WTC11 (cell line): ENCODE results near the gene EAPP. TPM values are rescaled to one million over a fixed set of nuclear protein-coding genes. Genes with fewer than 3 reads are reported as not detected.
"Not testable (repeated sequence)": the region's sequence is repeated elsewhere in the genome, so short reads cannot be mapped to it uniquely, and the experiment has no call there.

Source experiments
- ATAC-seq: fragments of 200-7000 bp; cut with Tn5 transposase; 2 replicates; pipeline ENCODE4 v1.10.0; 2021; ENCODE audit warnings: mild to moderate bottlenecking, moderate library complexity
- CTCF ChIA-PET: fragments of 300-600 bp; sonication (Branson Sonifier 250); formaldehyde crosslinking; loops from one replicate; lab custom pipeline; 2021; ENCODE audit warnings: antibody characterized with exemption; lab: Charles Lee
- POLR2A ChIA-PET: fragments of 350-600 bp; sonication (Branson Sonifier 250); formaldehyde crosslinking; loops from one replicate; lab custom pipeline; 2021; ENCODE audit warnings: antibody characterized with exemption; lab: Charles Lee
- DNase-seq: peaks from one replicate; pipeline ENCODE4 v3.0.0; 2021; ENCODE audit warnings: low spot score
- H3K27ac Mint-ChIP-seq: 2 replicates; pipeline ENCODE4 v1.8.0; 2021; ENCODE audit warnings: mixed read lengths
- H3K27me3 Mint-ChIP-seq: 2 replicates; pipeline ENCODE4 v1.8.0; 2021; ENCODE audit warnings: low read depth, mild to moderate bottlenecking, moderate library complexity, mixed read lengths
- H3K36me3 Mint-ChIP-seq: 2 replicates; pipeline ENCODE4 v1.8.0; 2021; ENCODE audit warnings: mixed read lengths
- H3K4me1 Mint-ChIP-seq: 2 replicates; pipeline ENCODE4 v1.8.0; 2022; ENCODE audit warnings: mixed read lengths
- H3K4me3 Mint-ChIP-seq: 2 replicates; pipeline ENCODE4 v1.8.0; 2021; ENCODE audit warnings: mild to moderate bottlenecking, moderate library complexity, mixed read lengths
- H3K9me3 Mint-ChIP-seq: 2 replicates; pipeline ENCODE4 v1.8.0; 2021; ENCODE audit warnings: mixed read lengths
- AFF4 ChIP-seq: sonication (generic); formaldehyde crosslinking; IDR thresholded peaks from 2 replicates; pipeline ENCODE4 v1.8.1; 2023; ENCODE audit warnings: mild to moderate bottlenecking, missing genetic modification reagents, borderline replicate concordance
- ATF6 ChIP-seq: sonication (generic); formaldehyde crosslinking; IDR thresholded peaks from 2 replicates; pipeline ENCODE4 v1.8.1; 2023; ENCODE audit warnings: mild to moderate bottlenecking, missing genetic modification reagents
- E2F5 ChIP-seq: sonication (generic); formaldehyde crosslinking; IDR thresholded peaks from 2 replicates; pipeline ENCODE4 v1.8.1; 2022; ENCODE audit warnings: mild to moderate bottlenecking, moderate library complexity, missing genetic modification reagents
- GABPB1 ChIP-seq: sonication (generic); formaldehyde crosslinking; IDR thresholded peaks from 2 replicates; pipeline ENCODE4 v1.8.1; 2023; ENCODE audit warnings: mild to moderate bottlenecking, missing genetic modification reagents
- PRDM15 ChIP-seq: sonication (generic); formaldehyde crosslinking; IDR thresholded peaks from 2 replicates; pipeline ENCODE4 v1.8.0; 2022; ENCODE audit warnings: missing genetic modification reagents
- SOX15 ChIP-seq: fragments of 250-450 bp; sonication (Bioruptor Pico); IDR thresholded peaks from 2 replicates; pipeline ENCODE4 v1.9.0; 2021; ENCODE audit warnings: mild to moderate bottlenecking
- ZBTB21 ChIP-seq: sonication (generic); formaldehyde crosslinking; IDR thresholded peaks from 2 replicates; pipeline ENCODE4 v1.8.1; 2023; ENCODE audit warnings: mild to moderate bottlenecking, missing genetic modification reagents, borderline replicate concordance
- ZBTB43 ChIP-seq: sonication (generic); formaldehyde crosslinking; IDR thresholded peaks from 2 replicates; pipeline ENCODE4 v1.8.1; 2023; ENCODE audit warnings: mild to moderate bottlenecking, missing genetic modification reagents
- ZNF281 ChIP-seq: sonication (generic); formaldehyde crosslinking; IDR thresholded peaks from 2 replicates; pipeline ENCODE4 v1.8.0; 2023; ENCODE audit warnings: mild to moderate bottlenecking, missing genetic modification reagents
- ZNF423 ChIP-seq: fragments of 250-450 bp; sonication (Bioruptor Pico); IDR thresholded peaks from 2 replicates; pipeline ENCODE4 v2.1.2; 2022; ENCODE audit warnings: mild to moderate bottlenecking, moderate library complexity
- total RNA-seq: library from RNA; stranded (reverse); gene quantifications from 3 replicates; pipeline ENCODE4 v1.2.3, GENCODE V29; 2021

EAPP gene
- total RNA-seq, 1 experiment from 2014 or later: 24.9 TPM

GRCh38 chr14:34504027-34504426 is 35.5 kb downstream of the EAPP start:
- H3K27me3 Mint-ChIP-seq, POLR2A ChIA-PET, DNase-seq, H3K36me3 Mint-ChIP-seq, CTCF ChIA-PET, H3K4me3 Mint-ChIP-seq, H3K9me3 Mint-ChIP-seq, H3K27ac Mint-ChIP-seq, ATAC-seq: not testable (repeated sequence)
- peak; percentile 59; the same call in 1 of the 2 replicates for TF ChIP-seq GABPB1
- peaks cover 14% of the 10 kb centered on the region for H3K4me1 Mint-ChIP-seq

GRCh38 chr14:34502545-34503225 is 36.8 kb downstream of the EAPP start:
- Mint-ChIP-seq H3K27me3 (no peaks in the 10 kb centered on the region), H3K4me1 (peaks cover 15% of the 10 kb centered on the region), H3K36me3 (no peaks in the 10 kb centered on the region), H3K9me3 (no peaks in the 10 kb centered on the region), H3K4me3 (no peak overlapping the region), H3K27ac (no peak overlapping the region)
- POLR2A ChIA-PET: no interaction called here
- TF ChIP-seq ATF6 (CRISPR knock-in tag): no peak
- no peak for TF ChIP-seq E2F5 (CRISPR knock-in tag)
- no peak for TF ChIP-seq SOX15 (CRISPR knock-in tag)
- no peak for TF ChIP-seq ZNF281
- no peak for TF ChIP-seq ZBTB43 (CRISPR knock-in tag)
- CTCF ChIA-PET: interaction anchor here (0.6 to 1.8 kb wide), 2 partner anchors 12 to 171 kb away, joined by 3 to 6 read pairs; no protein-coding TSS in a partner anchor
- peak; percentile 20; the same call in 1 of the 2 replicates for ATAC-seq
- no peak for DNase-seq

- Mint-ChIP-seq H3K36me3 (no peaks in the 10 kb centered on the region), H3K4me1 (peaks cover 21% of the 10 kb centered on the region), H3K9me3 (no peaks in the 10 kb centered on the region), H3K27ac (no peak overlapping the region), H3K4me3 (no peak overlapping the region), H3K27me3 (no peaks in the 10 kb centered on the region)
- ATAC-seq (no peak), DNase-seq (no peak)
- CTCF ChIA-PET: interaction anchor here (0.6 to 1.8 kb wide), 3 partner anchors 12 to 170 kb away, joined by 3 to 6 read pairs (median 4); no protein-coding TSS in a partner anchor
- no peak for TF ChIP-seq ZBTB21 (CRISPR knock-in tag)
- POLR2A ChIA-PET: no interaction called here
Observed at GRCh38 chr14:34502001-34502400, 37.5 kb downstream of the EAPP start.

- H3K36me3 Mint-ChIP-seq: no peaks in the 10 kb centered on the region
- CTCF ChIA-PET: interaction anchor here (1.0 to 1.8 kb wide), 2 partner anchors 62 to 169 kb away, joined by 4 to 6 read pairs; no protein-coding TSS in a partner anchor
- ATAC-seq (no peak), DNase-seq (no peak)
- POLR2A ChIA-PET: no interaction called here
- no peaks in the 10 kb centered on the region for H3K9me3 Mint-ChIP-seq
- H3K27me3 Mint-ChIP-seq: no peaks in the 10 kb centered on the region
- no peak overlapping the region for H3K27ac Mint-ChIP-seq
- no peak overlapping the region for H3K4me3 Mint-ChIP-seq
- H3K4me1 Mint-ChIP-seq: peaks cover 30% of the 10 kb centered on the region
- no peak for TF ChIP-seq ZNF423 (CRISPR knock-in tag)
- TF ChIP-seq PRDM15: no peak
- no peak for TF ChIP-seq AFF4
Observed at GRCh38 chr14:34501004-34501580, 38.4 kb downstream of the EAPP start.
